GM12875 (cell line): ENCODE measurements around the gene CMIP.

Experiments
- H3K4me3 ChIP-seq: one replicate; pipeline ENCODE4 v1.5.1; 2011; ENCODE audit warnings: low read depth, low read length, control low read depth
- TF ChIP-seq, protein P1 (sequence below): IDR thresholded peaks from 2 replicates; pipeline ENCODE4 v1.5.1; 2011; ENCODE audit warnings: low read depth, mild to moderate bottlenecking, control low read depth, inconsistent platforms, low read length, moderate library complexity, borderline replicate concordance; ENCODE audit not compliant: insufficient read depth

The CMIP gene

DNA sequence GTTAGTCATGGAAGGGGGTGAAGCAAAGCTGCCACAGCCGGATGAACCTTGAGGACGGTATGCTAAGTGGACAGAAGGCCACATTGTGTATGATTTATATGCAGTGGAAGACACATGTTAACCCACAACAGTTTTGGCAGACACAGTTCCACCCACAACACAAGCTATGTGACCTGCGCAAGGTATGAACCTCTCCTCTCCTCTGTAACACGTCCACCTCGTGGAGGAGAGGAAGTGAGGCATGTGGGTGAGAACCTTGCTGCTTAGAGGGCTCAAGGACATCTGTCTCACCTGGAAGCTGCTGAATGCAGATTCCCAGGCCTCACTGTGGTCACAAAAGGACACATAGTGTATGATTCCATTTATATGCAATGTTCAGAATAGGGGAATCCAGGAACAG is 198.3 kb downstream of the CMIP start:
- H3K4me3 ChIP-seq, result no peak overlapping the region
- TF ChIP-seq, protein P1, sequence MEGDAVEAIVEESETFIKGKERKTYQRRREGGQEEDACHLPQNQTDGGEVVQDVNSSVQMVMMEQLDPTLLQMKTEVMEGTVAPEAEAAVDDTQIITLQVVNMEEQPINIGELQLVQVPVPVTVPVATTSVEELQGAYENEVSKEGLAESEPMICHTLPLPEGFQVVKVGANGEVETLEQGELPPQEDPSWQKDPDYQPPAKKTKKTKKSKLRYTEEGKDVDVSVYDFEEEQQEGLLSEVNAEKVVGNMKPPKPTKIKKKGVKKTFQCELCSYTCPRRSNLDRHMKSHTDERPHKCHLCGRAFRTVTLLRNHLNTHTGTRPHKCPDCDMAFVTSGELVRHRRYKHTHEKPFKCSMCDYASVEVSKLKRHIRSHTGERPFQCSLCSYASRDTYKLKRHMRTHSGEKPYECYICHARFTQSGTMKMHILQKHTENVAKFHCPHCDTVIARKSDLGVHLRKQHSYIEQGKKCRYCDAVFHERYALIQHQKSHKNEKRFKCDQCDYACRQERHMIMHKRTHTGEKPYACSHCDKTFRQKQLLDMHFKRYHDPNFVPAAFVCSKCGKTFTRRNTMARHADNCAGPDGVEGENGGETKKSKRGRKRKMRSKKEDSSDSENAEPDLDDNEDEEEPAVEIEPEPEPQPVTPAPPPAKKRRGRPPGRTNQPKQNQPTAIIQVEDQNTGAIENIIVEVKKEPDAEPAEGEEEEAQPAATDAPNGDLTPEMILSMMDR, result no peak

- TF ChIP-seq, protein P1, result no peak
- no peak overlapping the region for H3K4me3 ChIP-seq
Observed at GRCh38 chr16:81645266-81645694, 200.7 kb downstream of the CMIP start.

GRCh38 chr16:81645925-81646324 is 201.3 kb downstream of the CMIP start:
- TF ChIP-seq, protein P1, result no peak
- H3K4me3 ChIP-seq, result no peak overlapping the region

- TF ChIP-seq, protein P1, result no peak
- H3K4me3 ChIP-seq, result no peak overlapping the region
Observed at GRCh38 chr16:81646561-81646960, 202.0 kb downstream of the CMIP start.

DNA sequence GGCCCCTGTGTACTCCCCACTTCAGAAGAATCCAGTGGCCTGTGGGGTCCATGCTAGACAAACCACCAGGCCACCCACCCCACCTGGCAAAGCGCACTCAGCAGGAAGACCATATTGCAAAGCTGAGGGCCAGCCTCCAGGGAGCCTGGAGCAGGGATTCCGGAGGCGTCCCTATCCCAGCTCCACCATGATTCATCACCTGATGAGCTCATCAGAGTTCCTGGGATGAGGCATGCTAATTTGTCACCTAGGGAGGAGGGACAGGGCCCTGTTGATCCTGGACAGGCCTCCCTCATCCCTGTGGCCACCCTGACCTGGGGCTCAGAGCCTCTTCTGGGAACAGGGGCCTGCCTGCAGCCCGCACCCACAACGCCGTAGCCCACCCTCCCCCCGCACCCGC is 202.9 kb downstream of the CMIP start:
- no peak overlapping the region for H3K4me3 ChIP-seq

DNA sequence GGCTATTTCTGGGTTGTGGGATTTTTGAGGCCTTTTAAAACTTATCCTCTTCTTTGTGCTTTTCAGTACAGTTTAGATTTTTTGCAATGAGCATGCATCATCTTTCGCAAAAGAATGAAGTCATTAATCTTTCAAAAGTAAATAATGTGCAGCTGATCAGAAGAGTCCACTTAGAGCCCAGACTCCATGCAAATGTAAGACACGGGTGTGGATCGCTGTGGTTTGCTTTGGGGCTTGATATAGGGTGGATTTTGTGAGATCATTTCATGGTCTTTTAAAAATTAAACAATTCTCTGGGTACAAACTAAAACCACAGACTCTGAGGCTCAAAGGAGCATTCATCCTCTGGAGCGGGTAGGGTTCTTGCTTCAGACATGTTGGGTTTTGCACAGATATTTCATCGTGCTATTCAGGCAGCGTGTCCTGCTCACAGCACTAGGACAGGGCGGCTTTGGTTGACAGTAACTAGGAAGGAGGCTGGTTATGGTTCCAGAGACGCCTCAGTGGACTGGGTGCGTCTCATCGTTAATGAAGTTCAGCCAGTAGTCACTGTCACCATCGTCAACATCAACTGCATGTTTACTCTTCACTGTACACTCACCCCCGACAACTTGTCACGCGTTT is 205.1 kb downstream of the CMIP start:
- TF ChIP-seq, protein P1, result no peak
- H3K4me3 ChIP-seq, result no peak overlapping the region

More for the DNA sequence above, 202.9 kb downstream of the CMIP start:
- TF ChIP-seq, protein P1, result no peak

GRCh38 chr16:81650281-81650680 is 205.7 kb downstream of the CMIP start:
- no peak overlapping the region for H3K4me3 ChIP-seq
- TF ChIP-seq, protein P1, result no peak
